Mammary epithelial cell (primary cell): ENCODE data around the gene CAND2.

Experiments
- EZH2 ChIP-seq: IDR thresholded peaks from 2 replicates; pipeline ENCODE4 v1.6.1; 2012; ENCODE audit warnings: low read length, inconsistent platforms, borderline replicate concordance
- TF ChIP-seq, protein P1 (sequence below), 2 donors: IDR thresholded peaks in 1 of 2; conservative IDR thresholded peaks in 1 of 2; 2 replicates each; pipeline ENCODE4 v1.5.1; 2011 to 2012; ENCODE audit warnings: inconsistent platforms in 2 of 2, low read length in 2 of 2, mild to moderate bottlenecking in 2 of 2, control low read depth in 1 of 2, low read depth in 1 of 2; ENCODE audit not compliant: insufficient read depth in 1 of 2; ENCODE audit errors: extremely low read depth in 1 of 2

DNA sequence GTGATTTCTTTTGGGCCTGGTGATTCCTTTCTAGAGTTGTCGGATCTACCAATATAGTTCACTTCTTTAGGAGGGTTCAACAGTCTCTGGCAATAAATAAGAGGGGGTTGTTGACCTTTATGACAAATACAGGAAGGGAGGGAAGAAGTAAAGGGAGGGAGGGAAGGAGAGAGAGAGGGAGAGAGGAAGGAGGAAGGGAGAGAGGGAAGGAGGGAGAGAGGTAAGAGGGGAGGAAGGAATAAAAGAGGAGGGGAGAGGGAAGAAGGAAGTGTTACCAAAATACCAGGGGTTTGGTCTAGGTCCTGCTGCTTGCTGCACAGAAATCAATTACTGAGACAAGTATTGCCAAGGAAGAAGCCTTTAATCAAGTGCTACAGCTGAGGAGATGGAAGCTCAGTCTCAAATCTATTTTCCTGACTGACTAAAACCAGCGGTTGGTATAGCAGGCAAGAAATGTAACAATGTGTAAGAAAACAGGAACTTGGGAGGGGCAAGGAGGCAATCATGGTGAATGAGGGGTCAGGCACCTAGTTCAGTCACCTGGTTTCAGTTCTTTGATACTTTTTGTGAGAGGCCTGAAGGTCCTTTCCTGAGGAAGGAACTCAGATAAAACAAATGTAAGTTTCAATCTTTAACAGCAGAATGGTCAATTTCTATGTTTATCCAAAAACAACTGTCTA, 23.3 kb upstream of the CAND2 start:
- TF ChIP-seq, protein P1, sequence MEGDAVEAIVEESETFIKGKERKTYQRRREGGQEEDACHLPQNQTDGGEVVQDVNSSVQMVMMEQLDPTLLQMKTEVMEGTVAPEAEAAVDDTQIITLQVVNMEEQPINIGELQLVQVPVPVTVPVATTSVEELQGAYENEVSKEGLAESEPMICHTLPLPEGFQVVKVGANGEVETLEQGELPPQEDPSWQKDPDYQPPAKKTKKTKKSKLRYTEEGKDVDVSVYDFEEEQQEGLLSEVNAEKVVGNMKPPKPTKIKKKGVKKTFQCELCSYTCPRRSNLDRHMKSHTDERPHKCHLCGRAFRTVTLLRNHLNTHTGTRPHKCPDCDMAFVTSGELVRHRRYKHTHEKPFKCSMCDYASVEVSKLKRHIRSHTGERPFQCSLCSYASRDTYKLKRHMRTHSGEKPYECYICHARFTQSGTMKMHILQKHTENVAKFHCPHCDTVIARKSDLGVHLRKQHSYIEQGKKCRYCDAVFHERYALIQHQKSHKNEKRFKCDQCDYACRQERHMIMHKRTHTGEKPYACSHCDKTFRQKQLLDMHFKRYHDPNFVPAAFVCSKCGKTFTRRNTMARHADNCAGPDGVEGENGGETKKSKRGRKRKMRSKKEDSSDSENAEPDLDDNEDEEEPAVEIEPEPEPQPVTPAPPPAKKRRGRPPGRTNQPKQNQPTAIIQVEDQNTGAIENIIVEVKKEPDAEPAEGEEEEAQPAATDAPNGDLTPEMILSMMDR (conservative IDR thresholded peaks at IDR 0.05 in 1 of 2, IDR thresholded peaks at IDR 0.05 in 1 of 2; ENCODE audit: extremely low read depth in 1 of 2, insufficient read depth in 1 of 2, low read depth in 1 of 2, low read length in 2 of 2) = no peak
- TF ChIP-seq EZH2 = no peak
